CD4-positive, alpha-beta T cell (primary cell): Measurements from ENCODE around the gene CA6. TPM values are rescaled to one million over a fixed set of nuclear protein-coding genes. Genes with fewer than 3 reads are reported as not detected.
A peak's percentile ranks its signal among the peaks of the same experiment; 100 is the strongest.

Source experiments
- ATAC-seq: fragments of 200-7000 bp; cut with Tn5 transposase; one replicate; pipeline ENCODE4 v1.10.0; 2022; ENCODE audit warnings: mild to moderate bottlenecking; ENCODE audit not compliant: poor library complexity
- CTCF ChIA-PET: fragments of 350-600 bp; sonication (Branson Sonifier 250); formaldehyde crosslinking; loops from one replicate; lab custom pipeline; 2021; ENCODE audit warnings: antibody characterized with exemption, inconsistent platforms; lab: Charles Lee
- POLR2A ChIA-PET: fragments of 350-600 bp; sonication (Branson Sonifier 250); formaldehyde crosslinking; loops from one replicate; lab custom pipeline; 2021; ENCODE audit warnings: antibody characterized with exemption, inconsistent platforms; lab: Charles Lee
- DNase-seq, 14 experiments: peaks; one replicate each; pipeline ENCODE4 v3.0.0-alpha.2; 2013 to 2020; ENCODE audit warnings: mixed read lengths in 2 of 14
- H3K27ac ChIP-seq, 2 donors: one replicate each; pipeline versions ENCODE4 v1.5.1 to v1.7.0; 2013; ENCODE audit warnings: low read length in 2 of 2, low read depth in 1 of 2, mild to moderate bottlenecking in 1 of 2
- H3K27me3 ChIP-seq, 2 experiments: 1 replicate in 1 of 2; 2 replicates in 1 of 2; pipeline versions ENCODE4 v1.6.1 to v1.7.0; 2013; ENCODE audit warnings: low read length in 2 of 2, control low read depth in 1 of 2, mild to moderate bottlenecking in 1 of 2, moderate library complexity in 1 of 2; ENCODE audit not compliant: insufficient read depth in 2 of 2, control insufficient read depth in 1 of 2
- H3K36me3 ChIP-seq: one replicate; pipeline ENCODE4 v1.6.1; 2013; ENCODE audit warnings: low read length, control low read depth; ENCODE audit not compliant: insufficient read depth
- H3K4me1 ChIP-seq: one replicate; pipeline ENCODE4 v1.6.1; 2013; ENCODE audit warnings: low read length, control low read depth; ENCODE audit not compliant: insufficient read depth
- H3K4me3 ChIP-seq: one replicate; pipeline ENCODE4 v1.5.1; 2013; ENCODE audit warnings: mild to moderate bottlenecking, low read length, moderate library complexity
- H3K9me3 ChIP-seq, 2 experiments: 1 replicate in 1 of 2; 2 replicates in 1 of 2; pipeline versions ENCODE4 v1.6.1 to v1.7.0; 2013; ENCODE audit warnings: low read length in 2 of 2, mild to moderate bottlenecking in 2 of 2, control low read depth in 1 of 2, moderate library complexity in 1 of 2; ENCODE audit not compliant: control insufficient read depth in 1 of 2, insufficient read depth in 1 of 2
- H3K27ac Mint-ChIP-seq: one replicate; pipeline ENCODE4 v1.8.0; 2020; ENCODE audit warnings: mixed read lengths
- H3K27me3 Mint-ChIP-seq: one replicate; pipeline ENCODE4 v1.8.0; 2021; ENCODE audit warnings: mixed read lengths
- H3K36me3 Mint-ChIP-seq: one replicate; pipeline ENCODE4 v1.8.0; 2021; ENCODE audit warnings: low read depth, mixed read lengths
- H3K4me1 Mint-ChIP-seq: one replicate; pipeline ENCODE4 v1.8.0; 2021; ENCODE audit warnings: low read depth, mixed read lengths
- H3K4me3 Mint-ChIP-seq: one replicate; pipeline ENCODE4 v1.8.0; 2020; ENCODE audit warnings: mild to moderate bottlenecking, mixed read lengths
- H3K9me3 Mint-ChIP-seq: one replicate; pipeline ENCODE4 v1.8.0; 2020; ENCODE audit warnings: mixed read lengths
- CTCF ChIP-seq: fragments of 200-600 bp; IDR thresholded peaks from one replicate; pipeline ENCODE4 v1.8.0; 2022; ENCODE audit warnings: antibody characterized with exemption, mild to moderate bottlenecking
- intact Hi-C, 2 experiments: fragments of 100-400 bp; cut with DNase I in 1 of 2; cut with micrococcal nuclease in 1 of 2; formaldehyde crosslinking; loops; one replicate each; pipeline versions ENCODE4 v1.15.1 to v1.9.0; 2023 to 2025; cut with DNase I, micrococcal nuclease
- total RNA-seq, 174 experiments: library from RNA in 2 of 174; stranded (reverse) in 2 of 174; gene quantifications; one replicate each; pipeline ENCODE4 v1.2.3 and lab custom pipeline; 2021 to 2026

The CA6 gene
- total RNA-seq, 2 experiments from 2014 or later, result 0.20 TPM; not detected in 1

GRCh38 chr1:8969937-8970336, 24.3 kb downstream of the CA6 start:
- ATAC-seq (peak; percentile 34), DNase-seq (peak in 5 of 14 experiments; percentile 24 to 49 (median 39))
- H3K27ac ChIP-seq, result peak overlapping the region; percentile 59 to 71
- peak overlapping the region; percentile 66 for H3K4me3 ChIP-seq
- H3K27ac Mint-ChIP-seq, result peak overlapping the region; percentile 88
- ChIA-PET POLR2A (interaction anchor here (1.4 to 1.9 kb wide), 3 partner anchors 13 to 31 kb away, joined by 4 to 8 read pairs (median 6); no protein-coding TSS in a partner anchor), CTCF (interaction anchor here (0.7 to 1.9 kb wide), 2 partner anchors 51 to 1091 kb away, joined by 3 to 12 read pairs; no protein-coding TSS in a partner anchor)
- peaks cover 63% of the 10 kb centered on the region for H3K4me1 Mint-ChIP-seq
- no peaks in the 10 kb centered on the region for H3K36me3 Mint-ChIP-seq
- TF ChIP-seq CTCF, result no peak
- no peaks in the 10 kb centered on the region for H3K9me3 Mint-ChIP-seq
- H3K4me3 Mint-ChIP-seq, result peak overlapping the region; percentile 88
- intact Hi-C loops, result no loop called here
- H3K9me3 ChIP-seq, result no peaks in the 10 kb centered on the region
- no peaks in the 10 kb centered on the region for H3K27me3 ChIP-seq
- no peaks in the 10 kb centered on the region for H3K36me3 ChIP-seq
- no peaks in the 10 kb centered on the region for H3K27me3 Mint-ChIP-seq
- peaks cover 46% of the 10 kb centered on the region for H3K4me1 ChIP-seq

GRCh38 chr1:8970870-8971337, 25.2 kb downstream of the CA6 start:
- POLR2A ChIA-PET, result interaction anchor here (0.7 to 1.9 kb wide), 10 partner anchors 12 to 108 kb away, joined by 3 to 8 read pairs (median 4); partner anchors contain the start of gene ENO1
- intact Hi-C loops, result no loop called here
- H3K4me3 ChIP-seq, result peak overlapping the region; percentile 66
- H3K27me3 ChIP-seq, result no peaks in the 10 kb centered on the region
- H3K4me3 Mint-ChIP-seq, result peak overlapping the region; percentile 87
- H3K4me1 ChIP-seq, result peaks cover 41% of the 10 kb centered on the region
- TF ChIP-seq CTCF, result no peak
- H3K36me3 ChIP-seq, result no peaks in the 10 kb centered on the region
- ATAC-seq (peak; percentile 92), DNase-seq (peak in 12 of 14 experiments; percentile 12 to 79 (median 32))
- no peaks in the 10 kb centered on the region for H3K9me3 Mint-ChIP-seq
- H3K27me3 Mint-ChIP-seq, result no peaks in the 10 kb centered on the region
- peaks cover 54% of the 10 kb centered on the region for H3K4me1 Mint-ChIP-seq
- peak overlapping the region; percentile 88 for H3K27ac Mint-ChIP-seq
- CTCF ChIA-PET, result interaction anchor here (0.7 to 1.9 kb wide), 7 partner anchors 8 to 54 kb away, joined by 3 to 12 read pairs (median 4); no protein-coding TSS in a partner anchor
- H3K36me3 Mint-ChIP-seq, result no peaks in the 10 kb centered on the region
- H3K27ac ChIP-seq, result peak overlapping the region; percentile 59 to 71
- no peaks in the 10 kb centered on the region for H3K9me3 ChIP-seq

- Histone ChIP-seq H3K36me3 (no peaks in the 10 kb centered on the region), H3K27ac (no peak overlapping the region), H3K9me3 (no peaks in the 10 kb centered on the region), H3K4me1 (peaks cover 25% of the 10 kb centered on the region), H3K4me3 (no peak overlapping the region), H3K27me3 (no peaks in the 10 kb centered on the region)
- no peak for ATAC-seq
- Mint-ChIP-seq H3K4me1 (peaks cover 29% of the 10 kb centered on the region), H3K9me3 (no peaks in the 10 kb centered on the region), H3K4me3 (no peak overlapping the region), H3K27me3 (no peaks in the 10 kb centered on the region), H3K36me3 (no peaks in the 10 kb centered on the region), H3K27ac (no peak overlapping the region)
- ChIA-PET POLR2A (interaction anchor here (0.8 kb wide), 1 partner anchor 37 kb away, joined by 3 read pairs; no protein-coding TSS in a partner anchor), CTCF (interaction anchor here (1.2 kb wide), 1 partner anchor 11 kb away, joined by 3 read pairs; no protein-coding TSS in a partner anchor)
- DNase-seq, result no peak
- intact Hi-C loops, result no loop called here
- TF ChIP-seq CTCF, result no peak
Measured at GRCh38 chr1:8974551-8974950, 28.9 kb downstream of the CA6 start.
